ENCODE measurements around the gene PCDHGA1.
"Not testable (repeated sequence)": the region's sequence is repeated elsewhere in the genome, so short reads cannot be mapped to it uniquely, and the experiment has no call there.

Gene PCDHGA1

GRCh38 chr5:141349917-141350619 lies 19.8 kb downstream of the PCDHGA1 start, which contains the start of gene PCDHGB1:
TSS of gene PCDHGB1 (plus strand) at chr5:141350099. CDS start at chr5:141350261, 162 bp downstream.
- no peak for FAIRE-seq

GRCh38 chr5:141351591-141351990 lies 21.3 kb downstream of the PCDHGA1 start:
- FAIRE-seq = no peak

- peak; percentile 88 for FAIRE-seq
Measured at GRCh38 chr5:141354900-141355469, 24.7 kb downstream of the PCDHGA1 start, which contains the start of gene PCDHGA4. TSS of gene PCDHGA4 (plus strand) at chr5:141355021. CDS start at chr5:141355108, 87 bp downstream.

- FAIRE-seq = no peak
Measured at GRCh38 chr5:141355641-141356040, 25.3 kb downstream of the PCDHGA1 start.

- no peak for FAIRE-seq
Measured at GRCh38 chr5:141356133-141356532, 25.8 kb downstream of the PCDHGA1 start.

- FAIRE-seq = no peak
Measured at GRCh38 chr5:141356950-141357349, 26.6 kb downstream of the PCDHGA1 start.

- peak; percentile 97 for FAIRE-seq
Measured at GRCh38 chr5:141359790-141360426, 29.6 kb downstream of the PCDHGA1 start, which contains the start of gene PCDHGB2. TSS of gene PCDHGB2 (plus strand) at chr5:141359994. CDS start at chr5:141360136, 142 bp downstream.

GRCh38 chr5:141360685-141361084 lies 30.4 kb downstream of the PCDHGA1 start:
- FAIRE-seq = no peak

- no peak for FAIRE-seq
Measured at GRCh38 chr5:141362719-141363118, 32.4 kb downstream of the PCDHGA1 start.

GRCh38 chr5:141363952-141364660 lies 33.8 kb downstream of the PCDHGA1 start, which contains the start of gene PCDHGA5:
TSS of gene PCDHGA5 (plus strand) at chr5:141364162. CDS start at chr5:141364331, 169 bp downstream.
- no peak for FAIRE-seq

- FAIRE-seq = no peak
Measured at GRCh38 chr5:141366016-141366896, 35.9 kb downstream of the PCDHGA1 start.

GRCh38 chr5:141369994-141370848 lies 39.9 kb downstream of the PCDHGA1 start, which contains the start of gene PCDHGB3:
TSS of gene PCDHGB3 (plus strand) at chr5:141370242. CDS start at chr5:141370395, 153 bp downstream.
- FAIRE-seq = no peak

- no peak for FAIRE-seq
Measured at GRCh38 chr5:141371572-141372475, 41.5 kb downstream of the PCDHGA1 start.

- FAIRE-seq = no peak
Measured at GRCh38 chr5:141373673-141374317, 43.5 kb downstream of the PCDHGA1 start, which contains the start of gene PCDHGA6. TSS of gene PCDHGA6 (plus strand) at chr5:141373891. CDS start at chr5:141374084, 193 bp downstream.

GRCh38 chr5:141374627-141375026 lies 44.3 kb downstream of the PCDHGA1 start:
- FAIRE-seq = no peak

GRCh38 chr5:141375444-141376155 lies 45.3 kb downstream of the PCDHGA1 start:
- not testable (repeated sequence) for FAIRE-seq

- no peak for FAIRE-seq
Measured at GRCh38 chr5:141382469-141383294, 52.4 kb downstream of the PCDHGA1 start, which contains the start of gene PCDHGA7. TSS of gene PCDHGA7 (plus strand) at chr5:141382742. CDS start at chr5:141382900, 158 bp downstream.
